HG02763 (cell line): ENCODE data around the gene FILIP1L.

Experiments used
- ATAC-seq: cut with Tn5 transposase; IDR thresholded peaks from one replicate; pipeline ENCODE4 v1.9.1; 2021; ENCODE audit warnings: mild to moderate bottlenecking, moderate library complexity; ENCODE audit not compliant: unreplicated experiment

Gene FILIP1L

GRCh38 chr3:100125161-100125938 is 11.0 kb upstream of the FILIP1L start:
- ATAC-seq = no peak

GRCh38 chr3:100124201-100124761 is 10.0 kb upstream of the FILIP1L start:
- no peak for ATAC-seq

GRCh38 chr3:100123112-100123511 is 8.8 kb upstream of the FILIP1L start:
- ATAC-seq = no peak

DNA sequence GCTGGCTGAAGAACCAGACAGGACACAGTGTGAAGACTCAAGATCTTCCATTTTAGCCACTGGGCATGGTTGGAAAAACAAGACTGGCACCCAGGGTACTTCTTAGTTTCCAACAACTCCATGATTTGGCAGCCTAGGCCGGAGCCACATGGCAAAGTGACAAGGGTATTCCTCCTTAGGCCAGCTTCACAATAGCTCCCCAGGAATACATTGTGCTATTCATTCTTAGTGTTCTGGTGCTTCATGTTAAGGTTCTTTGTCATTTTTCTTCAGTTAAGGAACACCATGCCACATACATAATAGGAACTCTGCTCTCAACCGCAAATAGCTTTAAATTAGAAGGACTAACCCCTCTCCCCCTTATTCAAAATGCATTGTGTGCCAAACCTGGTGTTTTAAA is 8.0 kb upstream of the FILIP1L start:
- no peak for ATAC-seq

- no peak for ATAC-seq
These were observed 6.4 kb upstream of the FILIP1L start for GRCh38 chr3:100120693-100121092.

GRCh38 chr3:100120012-100120411 is 5.7 kb upstream of the FILIP1L start:
- no peak for ATAC-seq

GRCh38 chr3:100117093-100117492 is 2.8 kb upstream of the FILIP1L start:
- ATAC-seq = no peak

DNA sequence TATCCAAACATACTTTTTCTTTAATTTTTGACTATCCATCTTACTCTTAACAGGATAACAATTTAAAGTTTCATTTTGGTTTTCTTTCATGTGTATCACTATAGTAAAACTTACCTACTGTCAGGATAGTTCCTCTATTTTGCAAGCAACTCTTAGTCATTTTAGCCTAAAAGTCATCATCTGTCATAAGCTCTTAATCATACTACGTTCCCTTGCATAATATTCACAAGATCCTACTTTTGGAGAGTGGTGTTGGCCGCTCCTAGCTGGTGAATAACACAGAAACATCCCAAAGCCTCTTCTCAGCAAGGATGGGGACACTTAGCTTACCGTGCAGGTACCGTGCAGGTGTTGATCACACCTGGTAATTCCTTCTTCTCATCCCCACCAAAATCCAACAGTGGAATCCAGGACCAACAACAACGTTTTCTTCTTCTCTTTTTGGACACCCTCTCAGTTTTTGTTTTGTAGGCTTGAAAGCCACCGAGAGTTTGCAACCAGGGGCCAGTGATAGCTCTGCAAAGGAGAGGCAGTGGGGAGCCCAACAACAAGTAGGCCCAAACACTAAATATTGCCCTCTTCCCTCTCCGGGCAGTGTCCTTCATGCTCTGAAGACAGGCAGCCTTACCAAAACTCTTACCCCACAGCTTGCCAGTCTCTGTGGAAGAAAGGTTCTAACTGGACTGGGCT is 433 bp downstream of the FILIP1L start:
- ATAC-seq = no peak

GRCh38 chr3:100111728-100112127 is 2.6 kb downstream of the FILIP1L start:
- no peak for ATAC-seq

GRCh38 chr3:100110162-100110561 is 4.1 kb downstream of the FILIP1L start:
- no peak for ATAC-seq

DNA sequence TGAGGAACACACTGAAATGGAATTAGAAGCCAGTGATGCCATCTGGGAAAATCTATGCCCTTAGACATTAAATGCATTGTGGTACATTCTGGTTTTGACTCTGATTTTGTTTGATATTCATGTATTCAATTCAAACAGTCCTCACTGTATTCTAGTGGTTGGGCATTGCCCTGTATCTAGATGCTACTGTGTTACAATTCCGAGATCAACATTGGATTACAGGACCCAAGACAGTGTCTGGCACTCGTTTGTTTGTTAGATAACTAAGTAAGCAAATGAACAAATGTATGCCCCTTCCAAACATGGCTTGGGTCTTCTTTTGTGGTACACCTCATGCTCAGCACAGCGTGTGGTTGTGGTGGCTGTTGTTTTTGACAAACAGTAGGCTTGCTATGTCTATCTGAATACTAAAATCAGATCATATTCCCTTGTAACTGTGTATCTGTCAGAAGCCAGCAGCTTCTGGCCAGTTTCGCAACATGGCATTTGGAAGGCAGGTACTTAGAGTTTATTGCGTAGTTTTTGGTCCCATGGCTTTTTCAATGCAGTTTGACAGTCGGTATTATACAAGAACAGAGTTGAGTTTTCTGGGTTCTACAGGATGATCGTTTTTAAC is 5.7 kb downstream of the FILIP1L start:
- ATAC-seq = no peak

DNA sequence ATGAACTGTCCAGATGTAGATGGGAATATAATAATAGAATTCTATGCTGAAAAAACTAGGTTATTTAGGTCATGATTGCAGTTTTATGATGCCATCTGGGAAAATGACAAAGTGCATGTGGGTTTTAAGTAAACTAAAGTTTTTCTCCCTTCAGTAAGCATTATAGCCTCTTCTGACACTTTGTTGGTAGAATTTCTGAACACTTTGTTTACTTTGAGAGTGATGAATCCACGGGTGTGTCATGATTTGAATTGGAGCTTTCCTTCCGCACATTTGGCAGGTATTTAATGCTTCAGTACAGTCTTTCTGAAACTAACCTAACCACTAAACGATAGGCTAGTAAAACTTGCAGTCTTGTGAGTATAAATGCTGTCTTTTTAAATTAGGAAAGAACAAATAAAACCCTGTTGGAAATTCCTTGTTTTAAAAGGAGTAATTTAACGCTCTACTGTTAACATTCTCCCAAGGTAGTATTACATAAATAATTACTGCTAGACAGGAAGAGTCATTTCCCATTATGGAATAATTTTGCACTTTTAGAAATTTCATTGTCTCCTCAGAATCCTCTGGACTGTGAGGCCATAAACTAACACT is 7.0 kb downstream of the FILIP1L start:
- ATAC-seq = no peak

- no peak for ATAC-seq
These were observed 7.7 kb downstream of the FILIP1L start for GRCh38 chr3:100106531-100107141.

DNA sequence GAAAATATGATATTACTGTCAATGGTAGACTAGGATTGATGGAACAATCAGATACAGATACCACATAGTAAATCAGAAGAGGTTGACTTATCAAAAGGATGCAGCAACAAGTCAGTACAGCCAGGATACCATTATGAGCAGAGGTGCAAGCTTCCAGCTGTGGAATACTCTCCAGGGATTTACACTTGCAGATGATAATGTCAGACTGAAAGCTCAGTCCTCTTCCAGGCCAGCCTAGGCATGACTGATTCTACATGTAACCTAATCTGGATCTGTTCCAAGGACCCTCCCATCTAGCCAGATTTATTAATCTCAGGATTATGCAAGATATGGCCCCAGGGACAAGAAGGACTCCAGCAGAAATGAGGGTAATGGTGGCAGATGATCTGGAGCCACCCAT is 8.2 kb downstream of the FILIP1L start:
- ATAC-seq = no peak

GRCh38 chr3:100105501-100105900 is 8.8 kb downstream of the FILIP1L start:
- peak; percentile 36 for ATAC-seq

DNA sequence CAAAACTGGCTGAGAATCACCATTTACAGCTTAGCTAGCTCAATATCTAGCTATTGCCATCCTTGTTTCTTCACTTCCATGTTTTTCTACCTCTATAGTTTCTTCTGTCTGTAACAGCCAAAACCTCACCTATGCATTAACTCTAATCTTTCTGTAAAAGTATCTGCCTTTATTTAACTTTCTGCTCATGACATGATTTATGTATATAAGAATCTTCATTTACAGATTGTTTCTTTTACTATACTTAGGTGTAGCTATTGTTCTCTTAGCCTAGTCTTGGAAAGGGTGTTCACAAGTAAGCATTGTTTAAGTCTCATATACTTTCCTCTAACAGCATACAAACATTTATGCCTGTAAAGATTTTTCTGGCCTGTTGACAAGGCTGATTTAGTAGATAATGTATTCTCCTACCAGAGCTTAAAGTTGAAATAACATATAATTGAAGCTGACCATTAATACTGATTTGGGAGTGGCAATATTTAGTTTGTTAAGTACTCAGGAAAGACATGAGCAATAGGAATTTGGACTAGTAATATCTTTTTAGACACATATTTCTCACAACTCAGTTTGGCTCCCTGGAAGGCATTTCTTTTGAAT is 9.4 kb downstream of the FILIP1L start:
- no peak for ATAC-seq

DNA sequence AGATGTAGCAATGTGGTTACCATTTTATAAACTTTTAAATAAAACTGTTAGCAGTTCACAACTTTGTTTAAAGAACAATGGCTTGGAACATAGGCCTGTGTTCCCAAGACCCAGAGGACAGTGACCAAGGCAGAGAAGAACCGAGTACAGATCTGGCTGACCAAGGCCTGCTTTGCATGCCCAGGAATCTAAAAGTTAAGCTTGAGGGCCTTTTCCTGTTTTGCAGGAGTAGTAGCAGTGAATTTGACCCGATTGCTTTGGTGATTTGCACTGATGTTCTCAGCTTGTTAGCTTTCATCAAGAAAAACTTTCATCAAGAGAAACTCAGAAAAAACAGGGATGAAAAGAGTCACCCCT is 9.9 kb downstream of the FILIP1L start:
- ATAC-seq = peak; percentile 40

- peak; percentile 82 for ATAC-seq
These were observed 10.5 kb downstream of the FILIP1L start for GRCh38 chr3:100103558-100104441.

DNA sequence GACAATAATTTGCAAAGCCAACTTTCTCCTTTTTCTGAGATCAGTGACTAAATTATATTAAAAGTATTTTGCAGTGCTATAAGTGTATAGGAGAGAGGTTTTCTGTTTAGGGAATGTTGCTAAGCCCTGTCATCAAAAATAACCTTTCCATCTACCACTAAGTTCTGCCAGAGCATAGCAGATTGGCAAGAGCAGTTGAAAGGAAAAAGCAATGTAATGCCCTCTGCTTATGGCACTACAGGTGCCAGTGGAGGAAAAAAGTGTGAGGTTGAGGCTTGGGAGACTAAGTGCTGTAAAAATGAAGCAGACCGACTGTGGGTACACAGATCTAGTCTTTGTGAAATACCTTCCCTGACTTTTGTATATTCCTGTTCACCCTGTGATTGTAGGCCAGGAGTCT is 11.5 kb downstream of the FILIP1L start:
- no peak for ATAC-seq

DNA sequence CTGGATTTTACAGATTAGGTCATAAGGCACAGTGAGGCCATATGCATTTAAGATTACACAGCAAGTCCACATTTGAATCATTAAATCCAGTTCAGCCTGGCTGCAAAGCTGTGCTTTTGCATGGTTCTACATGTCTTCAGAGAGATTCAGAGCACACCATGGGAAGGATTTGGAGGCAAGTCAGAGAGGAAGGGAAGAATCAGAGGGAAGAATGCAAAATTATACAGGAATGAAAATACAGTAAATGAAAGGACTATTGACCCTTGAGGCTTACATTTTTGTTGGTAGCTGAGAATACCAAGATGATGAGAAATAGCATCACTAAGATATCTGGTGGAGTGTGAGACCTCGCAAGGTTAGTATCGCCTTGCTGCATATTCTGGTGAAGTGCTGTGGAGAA is 13.9 kb downstream of the FILIP1L start:
- no peak for ATAC-seq
